Astrocyte of the spinal cord (primary cell): ENCODE measurements around the gene MSI1.

Experiments used
- DNase-seq: peaks from one replicate; pipeline ENCODE4 v3.0.0; 2011; ENCODE audit warnings: low read depth, low spot score
- H3K4me3 ChIP-seq: 2 replicates; pipeline ENCODE4 v1.5.1; 2011; ENCODE audit warnings: low read depth, mild to moderate bottlenecking, low read length, moderate library complexity
- in situ Hi-C: cut with HindIII; loops from 2 replicates; pipeline ENCODE4 v1.10.0; 2017; ENCODE audit warnings: low sequenced_read_pairs
- TF ChIP-seq, protein P1 (sequence below): IDR thresholded peaks from 2 replicates; pipeline ENCODE4 v1.5.1; 2012; ENCODE audit warnings: low read depth, mild to moderate bottlenecking, low read length, inconsistent platforms

Gene MSI1

DNA sequence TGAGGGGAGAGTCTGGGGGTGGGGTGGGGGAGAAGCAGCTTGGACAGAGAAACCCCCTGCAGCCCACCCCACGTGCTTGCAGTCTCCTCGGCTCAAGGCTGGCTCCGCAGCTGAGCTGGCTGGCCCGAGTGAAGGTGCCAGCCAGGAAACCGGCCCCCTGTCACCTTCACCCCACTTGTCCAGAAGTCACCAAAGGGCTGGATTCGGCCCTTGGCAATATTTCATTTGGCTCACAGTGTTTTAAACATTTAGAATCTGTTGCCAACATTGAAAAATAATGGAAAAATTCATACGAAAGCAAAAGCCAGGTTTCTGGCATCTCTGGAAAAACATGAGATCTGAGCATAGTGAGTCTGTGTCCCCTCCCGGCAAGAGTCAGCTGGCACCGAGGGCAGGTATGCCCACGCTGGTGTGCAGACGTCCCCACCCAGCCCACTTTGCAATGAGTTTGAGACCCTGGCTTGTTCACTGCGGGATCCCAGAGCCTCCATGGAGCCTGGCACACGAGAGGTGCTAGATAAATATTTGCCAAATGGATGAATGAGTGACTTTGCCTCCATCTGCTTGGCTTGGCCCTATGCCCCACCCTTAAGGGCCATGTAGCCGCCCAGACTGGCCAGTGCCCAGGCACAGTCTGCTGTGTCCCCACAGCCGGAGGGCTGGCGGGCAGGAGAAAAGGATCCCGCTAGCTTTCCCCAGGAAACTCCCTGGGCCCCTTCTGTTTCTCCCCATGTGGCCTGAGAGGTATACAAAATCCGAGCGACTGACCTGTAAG is 18.2 kb downstream of the MSI1 start:
- H3K4me3 ChIP-seq, result no peak overlapping the region
- TF ChIP-seq, protein P1, sequence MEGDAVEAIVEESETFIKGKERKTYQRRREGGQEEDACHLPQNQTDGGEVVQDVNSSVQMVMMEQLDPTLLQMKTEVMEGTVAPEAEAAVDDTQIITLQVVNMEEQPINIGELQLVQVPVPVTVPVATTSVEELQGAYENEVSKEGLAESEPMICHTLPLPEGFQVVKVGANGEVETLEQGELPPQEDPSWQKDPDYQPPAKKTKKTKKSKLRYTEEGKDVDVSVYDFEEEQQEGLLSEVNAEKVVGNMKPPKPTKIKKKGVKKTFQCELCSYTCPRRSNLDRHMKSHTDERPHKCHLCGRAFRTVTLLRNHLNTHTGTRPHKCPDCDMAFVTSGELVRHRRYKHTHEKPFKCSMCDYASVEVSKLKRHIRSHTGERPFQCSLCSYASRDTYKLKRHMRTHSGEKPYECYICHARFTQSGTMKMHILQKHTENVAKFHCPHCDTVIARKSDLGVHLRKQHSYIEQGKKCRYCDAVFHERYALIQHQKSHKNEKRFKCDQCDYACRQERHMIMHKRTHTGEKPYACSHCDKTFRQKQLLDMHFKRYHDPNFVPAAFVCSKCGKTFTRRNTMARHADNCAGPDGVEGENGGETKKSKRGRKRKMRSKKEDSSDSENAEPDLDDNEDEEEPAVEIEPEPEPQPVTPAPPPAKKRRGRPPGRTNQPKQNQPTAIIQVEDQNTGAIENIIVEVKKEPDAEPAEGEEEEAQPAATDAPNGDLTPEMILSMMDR, result no peak
- no peak for DNase-seq
- in situ Hi-C loops, result no loop called here

DNA sequence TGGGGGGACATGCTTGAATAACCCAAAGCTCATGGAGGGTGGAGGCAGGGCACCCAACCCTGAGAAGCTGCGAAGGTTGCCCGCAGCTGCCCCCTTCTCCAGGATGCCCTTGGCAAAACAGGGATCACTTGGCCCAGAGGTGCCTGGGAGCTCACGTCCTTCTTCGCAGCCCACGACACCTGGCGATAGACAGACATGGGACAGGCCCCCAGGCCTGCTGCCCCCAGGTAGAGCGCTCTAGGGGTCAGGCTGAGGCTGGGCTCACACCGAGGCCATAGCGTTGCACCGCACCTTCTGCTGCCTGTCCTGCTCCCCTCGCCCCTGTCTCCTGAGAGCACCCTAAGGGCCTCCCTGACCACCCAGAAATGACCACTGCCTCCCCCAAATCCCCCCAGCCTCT is 21.2 kb downstream of the MSI1 start:
- no peak overlapping the region for H3K4me3 ChIP-seq
- no peak for DNase-seq
- TF ChIP-seq, protein P1, result no peak
- in situ Hi-C loops, result no loop called here

- no peak for DNase-seq
- no peak overlapping the region for H3K4me3 ChIP-seq
- in situ Hi-C loops, result no loop called here
- TF ChIP-seq, protein P1, result no peak
Measured at GRCh38 chr12:120346681-120347080, 22.3 kb downstream of the MSI1 start.

GRCh38 chr12:120346031-120346430 is 22.9 kb downstream of the MSI1 start:
- H3K4me3 ChIP-seq, result no peak overlapping the region
- in situ Hi-C loops, result no loop called here
- TF ChIP-seq, protein P1, result no peak
- no peak for DNase-seq

DNA sequence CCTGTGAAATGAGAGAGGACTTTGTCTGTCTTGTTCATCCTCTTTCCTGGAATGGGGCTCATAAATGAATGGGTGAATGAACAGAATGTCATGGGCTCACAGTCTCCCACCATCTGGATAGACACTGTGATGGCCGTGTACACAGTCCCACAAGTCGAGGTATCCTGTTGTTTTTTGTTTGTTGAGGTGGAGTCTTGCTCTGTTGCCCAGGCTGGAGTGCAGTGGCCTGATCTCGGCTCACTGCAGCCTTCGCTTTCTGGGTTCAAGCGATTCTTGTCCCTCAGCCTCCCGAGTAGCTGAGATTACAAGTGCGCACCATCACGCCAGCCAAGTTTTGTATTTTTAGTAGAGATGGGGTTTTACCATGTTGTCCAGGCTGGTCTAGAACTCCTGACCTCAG is 25.3 kb downstream of the MSI1 start:
- TF ChIP-seq, protein P1, result no peak
- H3K4me3 ChIP-seq, result no peak overlapping the region
- in situ Hi-C loops, result no loop called here
- DNase-seq, result no peak

DNA sequence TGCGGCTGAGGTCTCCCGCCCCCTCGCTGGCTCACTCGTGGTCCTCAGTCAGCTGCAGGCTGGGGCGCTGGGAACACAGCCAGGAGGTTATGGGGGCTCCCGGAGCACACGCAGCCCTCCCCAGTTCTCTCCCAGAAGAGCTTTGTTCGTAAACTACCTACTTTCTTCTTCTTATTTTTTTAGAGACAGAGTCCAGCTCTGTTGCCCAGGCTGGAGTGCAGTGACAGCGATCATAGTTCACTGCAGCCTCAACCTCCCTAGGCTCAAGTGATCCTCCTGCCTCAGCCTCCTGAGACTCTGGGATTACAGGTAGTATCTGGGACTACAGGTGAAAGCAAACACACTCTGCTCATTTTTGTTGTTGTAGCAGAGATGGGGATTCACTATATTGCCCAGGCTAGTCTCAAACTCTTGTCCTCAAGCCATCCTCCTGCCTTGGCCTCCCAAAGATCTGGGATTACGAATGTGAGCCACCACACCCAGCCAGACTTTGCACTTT is 25.9 kb downstream of the MSI1 start:
- in situ Hi-C loops, result no loop called here
- no peak for DNase-seq
- H3K4me3 ChIP-seq, result no peak overlapping the region
- TF ChIP-seq, protein P1, result no peak
